GM19467 (cell line): ENCODE measurements around the gene GAL3ST1.
"Not testable (repeated sequence)": the region's sequence is repeated elsewhere in the genome, so short reads cannot be mapped to it uniquely, and the experiment has no call there.

Experiments used
- ATAC-seq: cut with Tn5 transposase; IDR thresholded peaks from one replicate; pipeline ENCODE4 v1.9.1; 2021; ENCODE audit warnings: mild to moderate bottlenecking, moderate library complexity; ENCODE audit not compliant: unreplicated experiment

Gene GAL3ST1

GRCh38 chr22:30566125-30566524 lies 8.3 kb downstream of the GAL3ST1 start:
- ATAC-seq = no peak

DNA sequence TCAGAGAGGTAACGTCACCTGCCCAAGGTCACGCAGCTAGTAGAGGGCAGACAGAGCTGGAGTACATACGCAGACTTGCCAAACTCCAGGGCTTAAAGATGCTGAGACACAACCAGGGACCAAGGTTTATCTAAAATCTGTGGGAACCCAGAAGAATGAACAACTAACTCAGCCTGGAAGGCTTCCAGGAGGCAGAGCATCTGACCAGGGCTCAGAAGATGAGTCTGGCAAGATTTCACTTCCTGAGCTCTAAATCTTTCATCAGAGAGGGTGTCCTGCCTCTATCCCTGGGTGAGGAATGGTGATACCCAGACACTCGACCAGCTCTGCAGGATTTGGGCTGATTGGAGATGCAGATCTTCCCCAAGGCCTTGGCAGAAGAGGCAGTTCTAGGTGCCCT lies 9.1 kb downstream of the GAL3ST1 start:
- ATAC-seq = no peak

GRCh38 chr22:30564761-30565119 lies 9.7 kb downstream of the GAL3ST1 start:
- no peak for ATAC-seq

DNA sequence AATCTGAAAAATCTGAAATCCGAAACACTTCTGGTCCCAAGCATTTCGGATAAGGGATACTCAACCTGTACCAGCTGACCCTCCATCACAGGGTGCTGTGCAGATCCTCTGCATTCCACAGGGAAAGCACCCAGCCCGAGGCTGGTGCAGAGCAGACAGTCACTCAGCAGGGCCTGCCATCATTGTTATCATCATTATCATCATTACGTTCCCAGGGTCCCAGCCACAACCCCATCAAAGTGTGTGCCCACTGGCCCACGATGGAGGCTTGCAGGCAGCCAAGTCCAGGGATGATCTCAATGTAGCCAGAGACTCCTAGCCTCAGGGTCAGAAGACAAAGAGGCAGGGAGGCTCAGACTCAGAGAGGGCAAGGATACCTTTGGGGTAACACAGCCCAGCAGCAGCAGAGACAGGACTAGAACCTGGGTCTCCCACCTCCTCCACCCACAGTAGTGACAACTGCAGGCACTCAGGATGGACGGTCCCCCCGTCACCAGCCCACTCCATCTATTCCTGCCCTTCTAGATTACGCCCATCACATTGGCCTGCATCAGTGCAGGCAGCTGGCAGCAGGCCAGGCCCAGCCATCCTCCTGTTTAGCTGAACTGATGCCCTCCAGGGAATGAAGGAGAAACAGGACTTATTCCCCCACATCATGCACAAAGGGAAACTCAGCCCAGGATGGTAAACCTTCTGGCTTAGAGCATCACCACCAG lies 10.3 kb downstream of the GAL3ST1 start:
- no peak for ATAC-seq

- no peak for ATAC-seq
These were observed 12.1 kb downstream of the GAL3ST1 start for GRCh38 chr22:30562366-30562765.

GRCh38 chr22:30561402-30562189 lies 12.9 kb downstream of the GAL3ST1 start:
- no peak for ATAC-seq

DNA sequence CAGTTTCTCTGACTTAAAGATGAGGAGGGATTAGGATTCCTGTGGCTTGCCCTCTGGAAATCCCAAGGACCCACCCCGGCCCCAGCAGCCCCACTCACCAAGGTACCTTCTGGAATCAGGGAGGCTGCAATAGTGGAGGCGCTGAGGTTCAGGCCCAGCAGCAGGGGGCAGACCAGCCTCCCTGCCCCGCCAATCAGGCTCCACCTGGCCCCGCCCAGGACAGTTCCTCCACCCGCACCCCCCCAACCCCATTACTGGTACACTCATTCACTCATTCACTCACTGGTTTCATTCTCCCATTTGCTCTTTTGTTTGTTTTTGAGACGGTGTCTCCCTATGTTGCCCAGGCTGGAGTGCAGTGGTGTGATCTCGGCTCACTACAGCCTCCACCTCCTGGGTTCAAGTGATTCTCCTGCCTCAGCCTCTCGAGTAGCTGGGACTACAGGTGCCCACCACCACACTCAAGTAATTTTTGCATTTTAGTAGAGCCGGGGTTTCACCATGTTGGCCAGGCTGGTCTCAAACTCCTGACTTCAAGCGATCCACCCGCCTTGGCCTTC lies 13.7 kb downstream of the GAL3ST1 start:
- ATAC-seq = not testable (repeated sequence)

DNA sequence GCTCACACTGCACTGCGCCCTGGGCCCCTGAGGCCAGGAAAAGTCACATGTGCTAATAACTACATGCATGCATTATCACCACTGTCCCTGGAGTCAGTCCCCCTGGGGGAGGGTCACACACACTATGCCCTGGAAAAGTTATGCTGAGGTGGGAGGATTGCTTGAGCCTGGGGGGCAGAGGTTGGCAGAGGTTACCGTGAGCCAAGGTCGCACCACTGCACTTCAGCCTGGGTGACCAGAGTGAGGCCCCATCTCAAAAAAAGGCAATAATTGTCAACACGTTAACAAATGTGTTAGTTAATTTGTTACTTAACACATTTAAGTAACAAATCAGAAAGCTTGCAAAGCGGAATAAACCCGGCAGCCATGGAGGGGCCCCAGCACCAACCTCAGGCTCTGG lies 14.6 kb downstream of the GAL3ST1 start:
- ATAC-seq = no peak

GRCh38 chr22:30557243-30557642 lies 17.2 kb downstream of the GAL3ST1 start:
- no peak for ATAC-seq

- ATAC-seq = no peak
These were observed 18.1 kb downstream of the GAL3ST1 start for GRCh38 chr22:30556388-30556787.

DNA sequence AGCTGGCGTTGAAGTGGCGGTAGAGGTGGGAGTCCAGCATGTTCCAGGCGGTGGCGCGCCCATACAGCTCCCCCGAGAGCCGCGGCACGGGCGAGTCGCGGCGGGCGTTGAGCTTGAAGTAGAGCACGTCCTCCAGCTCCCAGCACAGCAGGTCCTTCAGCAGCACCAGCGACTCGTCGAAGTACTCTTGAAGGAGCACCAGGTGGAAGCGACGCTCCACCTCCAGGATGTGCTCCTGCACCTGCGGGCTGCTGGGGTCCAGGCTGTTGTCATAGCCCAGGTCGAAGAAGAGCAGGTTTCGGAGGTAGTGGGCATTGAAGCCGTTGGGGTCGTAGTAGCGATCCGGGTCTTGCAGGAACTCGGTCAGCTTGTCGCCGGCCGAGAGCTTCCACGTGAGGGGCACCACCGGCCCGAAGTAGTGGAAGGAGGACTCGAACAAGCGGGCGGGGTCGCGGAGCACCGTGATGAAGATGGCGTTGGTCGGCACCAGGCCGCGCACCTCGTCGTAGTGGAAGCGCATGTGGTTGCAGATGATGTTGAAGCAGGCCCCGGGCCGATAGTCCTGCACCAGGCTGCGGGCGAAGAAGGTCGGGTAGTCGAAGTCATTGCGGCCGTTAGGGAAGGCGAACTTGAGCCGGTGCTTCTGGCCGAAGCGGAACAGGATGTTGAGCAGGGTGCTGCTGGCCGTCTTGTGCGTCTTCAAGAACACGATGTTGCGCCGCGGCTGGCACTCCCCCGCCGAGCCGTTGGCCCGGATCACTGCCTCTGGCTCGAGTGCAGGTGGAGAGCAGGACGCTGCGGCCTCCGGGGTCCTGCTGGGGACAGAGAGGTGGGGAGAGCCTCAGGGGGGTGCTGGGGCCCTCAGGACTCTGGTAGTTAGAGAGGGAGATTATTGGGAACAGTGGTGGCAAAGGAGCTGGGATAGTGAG lies 18.9 kb downstream of the GAL3ST1 start:
- no peak for ATAC-seq

- ATAC-seq = no peak
These were observed 20.5 kb downstream of the GAL3ST1 start for GRCh38 chr22:30553971-30554370.

DNA sequence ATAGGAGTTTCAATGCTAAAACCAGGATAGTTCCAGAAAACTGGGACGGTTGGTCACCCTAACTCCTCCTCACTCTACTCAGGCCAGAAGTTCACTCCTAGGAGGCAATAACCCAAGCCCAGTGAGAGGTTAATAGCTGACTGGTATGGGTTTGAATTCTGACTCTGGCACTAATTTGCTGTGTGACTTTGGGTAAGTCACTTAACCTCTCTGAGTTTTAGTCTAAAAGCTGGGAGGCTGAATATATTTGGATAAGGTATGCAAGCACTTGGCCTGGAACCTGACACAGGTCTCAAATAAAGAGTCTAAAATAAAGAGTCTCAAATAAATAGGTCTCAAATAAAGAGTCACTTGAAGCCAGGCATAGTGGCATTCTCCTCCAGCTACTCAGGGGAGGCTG lies 21.7 kb downstream of the GAL3ST1 start:
- ATAC-seq = no peak

DNA sequence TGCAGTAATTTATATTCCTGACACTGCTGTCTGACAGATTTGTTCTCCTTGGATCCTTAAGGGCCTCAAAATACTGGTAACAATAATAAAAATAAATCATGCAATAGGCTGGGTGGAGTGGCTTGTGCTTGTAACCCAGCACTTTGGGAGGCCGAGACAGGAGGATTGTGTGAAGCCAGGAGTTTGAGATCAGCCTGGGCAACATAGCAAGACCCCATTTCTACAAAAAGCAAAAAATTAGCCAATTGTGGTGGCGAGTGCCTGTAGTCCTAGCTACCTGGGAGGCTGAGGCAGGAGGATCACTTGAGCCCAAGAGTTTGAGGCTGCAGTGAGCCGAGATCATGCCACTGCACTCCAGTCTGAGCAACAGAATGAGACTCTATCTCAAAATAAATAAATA lies 22.7 kb downstream of the GAL3ST1 start:
- not testable (repeated sequence) for ATAC-seq

DNA sequence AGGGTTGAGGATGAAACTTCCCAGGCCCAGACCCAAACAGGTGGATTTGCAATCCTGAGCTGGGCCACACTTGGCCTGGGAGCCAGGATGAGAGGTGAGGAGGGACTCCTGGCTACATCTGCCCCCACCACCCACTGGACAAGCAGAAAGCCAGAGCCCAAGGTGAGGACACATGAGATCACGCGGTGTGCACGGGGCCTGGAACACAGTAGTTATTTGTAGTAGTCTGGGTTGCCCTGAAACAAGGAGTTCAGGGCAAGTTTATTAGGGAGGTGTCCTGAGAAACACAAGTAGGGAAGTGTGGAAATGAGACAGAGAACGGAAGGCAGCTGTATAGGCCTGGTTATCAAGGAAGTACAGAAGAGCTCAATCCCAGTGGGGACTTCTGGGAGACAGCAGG lies 27.3 kb downstream of the GAL3ST1 start:
- no peak for ATAC-seq

- no peak for ATAC-seq
These were observed 27.8 kb downstream of the GAL3ST1 start, which contains the start of gene SEC14L6 for GRCh38 chr22:30546616-30547015. Gene SEC14L6 (minus strand): TSS chr22:30546741. CDS start chr22:30546682, 59 bp downstream.

GRCh38 chr22:30542811-30543188 lies 31.7 kb downstream of the GAL3ST1 start:
- ATAC-seq = no peak

- ATAC-seq = no peak
These were observed 32.3 kb downstream of the GAL3ST1 start for GRCh38 chr22:30541961-30542810.

DNA sequence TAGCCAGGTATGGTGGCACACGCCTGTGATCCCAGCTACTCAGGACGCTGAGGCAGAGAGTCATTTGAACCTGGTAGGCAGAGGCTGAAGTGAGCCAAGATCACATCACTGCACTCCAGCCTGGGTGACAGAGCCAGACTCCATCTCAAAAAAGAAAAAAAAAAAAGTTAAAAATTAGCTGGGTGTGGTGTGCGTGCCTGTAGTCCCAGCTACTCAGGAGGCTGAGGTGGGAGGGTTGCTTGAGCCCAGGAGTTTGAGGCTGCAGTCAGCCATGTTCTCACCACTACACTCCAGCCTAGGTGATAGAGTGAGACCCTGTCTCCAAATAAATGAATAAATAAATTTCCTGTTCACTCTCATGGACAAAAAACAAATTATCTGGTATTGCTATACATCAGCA lies 33.0 kb downstream of the GAL3ST1 start:
- ATAC-seq = not testable (repeated sequence)

DNA sequence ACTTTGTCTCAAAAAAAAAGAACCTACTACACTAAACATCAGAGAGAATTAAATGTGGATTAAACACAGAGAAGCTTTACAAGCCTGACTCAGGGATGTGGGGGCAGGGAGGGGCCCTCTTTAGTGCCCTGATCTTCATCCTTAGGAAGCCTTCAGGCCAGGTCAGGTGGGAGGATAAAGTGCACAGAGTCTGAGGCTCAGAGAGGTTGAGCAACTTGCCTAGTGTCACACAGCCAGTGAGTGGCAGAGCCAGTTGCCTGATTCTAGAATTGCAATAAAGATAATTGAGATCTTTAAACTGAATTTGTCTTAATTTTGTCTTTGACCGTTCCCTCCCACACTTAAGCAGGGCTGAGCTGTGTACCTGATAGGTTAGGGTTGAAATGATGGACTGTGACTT lies 35.1 kb downstream of the GAL3ST1 start:
- no peak for ATAC-seq
